OCI-LY3 (cell line): ENCODE measurements around the gene UGCG.

Source experiments
- EZH2phosphoT487 ChIP-seq: fragments of 200-600 bp; shearing (Covaris generic); IDR thresholded peaks from 2 replicates; pipeline ENCODE4 v1.6.1; 2018; ENCODE audit warnings: antibody characterized with exemption, mixed run types, low read depth
- TF ChIP-seq, protein P1 (sequence below): fragments of 200-600, 300-600 bp; sonication (generic); IDR thresholded peaks from 2 replicates; pipeline ENCODE4 v1.5.1; 2014; ENCODE audit warnings: antibody characterized with exemption, low read length, low read depth

DNA sequence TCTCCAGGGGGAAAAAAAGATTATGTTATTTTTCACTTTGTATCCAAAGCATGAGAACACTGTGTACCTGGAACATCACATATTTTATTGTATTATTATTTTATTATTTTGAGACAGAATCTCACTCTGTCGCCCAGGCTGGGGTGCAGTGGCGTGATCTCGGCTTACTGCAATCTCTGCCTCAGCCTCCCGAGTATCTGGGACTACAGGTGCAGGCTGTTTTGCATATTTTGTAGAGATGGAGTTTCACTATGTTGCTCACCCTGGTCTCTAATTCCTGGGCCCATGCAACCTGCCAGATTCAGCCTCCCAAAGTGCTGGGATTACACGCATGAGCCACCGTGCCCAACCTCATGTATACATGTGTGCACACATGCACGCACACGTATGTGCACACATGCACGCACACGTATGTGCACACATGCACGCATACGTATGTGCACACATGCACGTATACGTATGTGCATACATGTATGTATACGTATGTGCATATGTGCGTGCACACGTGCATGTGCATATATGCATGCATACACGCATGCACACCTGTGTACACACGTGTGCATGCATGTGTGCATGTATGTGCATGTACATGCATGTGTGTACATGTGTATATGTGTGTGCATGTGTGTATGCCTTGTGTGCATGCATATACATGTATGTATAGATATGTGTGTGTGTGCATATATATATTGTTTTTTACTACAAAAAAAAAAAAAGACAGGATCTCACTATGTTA, 9.5 kb upstream of the UGCG start:
- no peak for TF ChIP-seq EZH2phosphoT487
- TF ChIP-seq, protein P1, sequence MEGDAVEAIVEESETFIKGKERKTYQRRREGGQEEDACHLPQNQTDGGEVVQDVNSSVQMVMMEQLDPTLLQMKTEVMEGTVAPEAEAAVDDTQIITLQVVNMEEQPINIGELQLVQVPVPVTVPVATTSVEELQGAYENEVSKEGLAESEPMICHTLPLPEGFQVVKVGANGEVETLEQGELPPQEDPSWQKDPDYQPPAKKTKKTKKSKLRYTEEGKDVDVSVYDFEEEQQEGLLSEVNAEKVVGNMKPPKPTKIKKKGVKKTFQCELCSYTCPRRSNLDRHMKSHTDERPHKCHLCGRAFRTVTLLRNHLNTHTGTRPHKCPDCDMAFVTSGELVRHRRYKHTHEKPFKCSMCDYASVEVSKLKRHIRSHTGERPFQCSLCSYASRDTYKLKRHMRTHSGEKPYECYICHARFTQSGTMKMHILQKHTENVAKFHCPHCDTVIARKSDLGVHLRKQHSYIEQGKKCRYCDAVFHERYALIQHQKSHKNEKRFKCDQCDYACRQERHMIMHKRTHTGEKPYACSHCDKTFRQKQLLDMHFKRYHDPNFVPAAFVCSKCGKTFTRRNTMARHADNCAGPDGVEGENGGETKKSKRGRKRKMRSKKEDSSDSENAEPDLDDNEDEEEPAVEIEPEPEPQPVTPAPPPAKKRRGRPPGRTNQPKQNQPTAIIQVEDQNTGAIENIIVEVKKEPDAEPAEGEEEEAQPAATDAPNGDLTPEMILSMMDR = no peak
